Endothelial cell of umbilical vein (primary cell): ENCODE data around the gene KCNMA1. TPM values are rescaled to one million over a fixed set of nuclear protein-coding genes. Genes with fewer than 3 reads are reported as not detected.

Source experiments
- BruUV-seq: library from RNA; stranded (reverse); fragments of 400-500 nt; replicated peaks from 2 replicates; lab custom pipeline; 2021; lab: Mats Ljungman, UMichigan
- CTCF ChIA-PET: fragments of 300-600, 350-600 bp; sonication (Branson Sonifier 250); formaldehyde crosslinking; loops from one replicate; lab custom pipeline; 2021; ENCODE audit warnings: antibody characterized with exemption, inconsistent platforms; lab: Charles Lee
- POLR2A ChIA-PET: fragments of 300-600, 350-600 bp; sonication (Branson Sonifier 250); formaldehyde crosslinking; loops from one replicate; lab custom pipeline; 2021; ENCODE audit warnings: antibody characterized with exemption, inconsistent platforms; lab: Charles Lee
- DNase-seq: peaks from one replicate; pipeline ENCODE4 v3.0.0-alpha.2; 2011; ENCODE audit warnings: low read depth, low spot score
- FAIRE-seq: peaks from 2 replicates; lab custom pipeline; 2011; peaks lifted over from hg19 to GRCh38; lab: Jason Lieb, UNC
- H2AFZ ChIP-seq: 2 replicates; pipeline ENCODE4 v1.6.0; 2012; ENCODE audit warnings: low read depth, low read length, control low read depth, inconsistent platforms
- H3K27ac ChIP-seq: 2 replicates; pipeline ENCODE4 v1.5.1; 2011; ENCODE audit warnings: low read depth, mild to moderate bottlenecking, control low read depth, low read length, moderate library complexity; ENCODE audit not compliant: insufficient read depth
- H3K27me3 ChIP-seq, 2 experiments: 2 replicates each; pipeline versions ENCODE4 v1.6.0 to v1.6.1; 2011; ENCODE audit warnings: low read length in 2 of 2, mixed read lengths in 1 of 2; ENCODE audit not compliant: control insufficient read depth in 2 of 2, insufficient read depth in 2 of 2
- H3K36me3 ChIP-seq, 2 experiments: 2 replicates in 1 of 2; 3 replicates in 1 of 2; pipeline ENCODE4 v1.5.1; 2011; ENCODE audit warnings: low read length in 2 of 2, mild to moderate bottlenecking in 1 of 2, moderate library complexity in 1 of 2; ENCODE audit not compliant: control insufficient read depth in 2 of 2, insufficient read depth in 2 of 2; ENCODE audit errors: extremely low read depth in 1 of 2
- H3K4me1 ChIP-seq: 3 replicates; pipeline ENCODE4 v1.5.1; 2011; ENCODE audit warnings: mild to moderate bottlenecking, low read length; ENCODE audit not compliant: control insufficient read depth, insufficient read depth; ENCODE audit errors: extremely low read depth
- H3K4me2 ChIP-seq: 2 replicates; pipeline ENCODE4 v1.6.1; 2011; ENCODE audit warnings: low read length, control low read depth, mixed read lengths; ENCODE audit not compliant: insufficient read depth
- H3K4me3 ChIP-seq, 3 experiments: fragments of 200-600 bp in 1 of 3; sonication (generic), shearing (Covaris generic) in 1 of 3; replicated peaks in 1 of 3; 2 replicates each; pipeline ENCODE4 v1.5.1; 2011 to 2016; ENCODE audit warnings: control low read depth in 3 of 3, low read length in 3 of 3, mild to moderate bottlenecking in 2 of 3, inconsistent platforms in 1 of 3, low read depth in 1 of 3, moderate library complexity in 1 of 3; ENCODE audit not compliant: insufficient read depth in 1 of 3
- H3K79me2 ChIP-seq: 2 replicates; pipeline ENCODE4 v1.6.0; 2012; ENCODE audit warnings: low read length, inconsistent platforms; ENCODE audit not compliant: control insufficient read depth, insufficient read depth
- H3K9ac ChIP-seq: replicated peaks from 2 replicates; pipeline ENCODE3; 2011; ENCODE audit warnings: low read length, control low read depth; ENCODE audit not compliant: insufficient read depth; ENCODE audit errors: extremely low read depth
- H3K9me1 ChIP-seq: replicated peaks from 3 replicates; pipeline ENCODE4 v1.6.0; 2011; ENCODE audit warnings: mild to moderate bottlenecking, low read length; ENCODE audit not compliant: control insufficient read depth, insufficient read depth; ENCODE audit errors: extremely low read depth
- H3K9me3 ChIP-seq: replicated peaks from 2 replicates; pipeline ENCODE4 v1.5.1; 2012; ENCODE audit warnings: low read length, inconsistent platforms; ENCODE audit not compliant: control insufficient read depth, insufficient read depth
- H4K20me1 ChIP-seq: replicated peaks from 2 replicates; pipeline ENCODE3; 2011; ENCODE audit warnings: mild to moderate bottlenecking, low read length; ENCODE audit not compliant: control insufficient read depth, insufficient read depth; ENCODE audit errors: extremely low read depth
- CTCF ChIP-seq, 2 donors: IDR thresholded peaks; 1 replicate in 1 of 2; 2 replicates in 1 of 2; pipeline ENCODE4 v1.5.1; 2011; ENCODE audit warnings: low read length in 2 of 2, mild to moderate bottlenecking in 2 of 2, moderate library complexity in 2 of 2, control low read depth in 1 of 2, inconsistent platforms in 1 of 2, low read depth in 1 of 2; ENCODE audit not compliant: insufficient read depth in 1 of 2; ENCODE audit errors: extremely low read depth in 1 of 2
- EZH2 ChIP-seq: IDR thresholded peaks from 2 replicates; pipeline ENCODE4 v1.6.1; 2012; ENCODE audit warnings: borderline replicate concordance, low read depth, mild to moderate bottlenecking, moderate library complexity, low read length, inconsistent platforms; ENCODE audit not compliant: severe bottlenecking
- FOS ChIP-seq: IDR thresholded peaks from 2 replicates; pipeline ENCODE4 v1.6.1; 2011; ENCODE audit warnings: mild to moderate bottlenecking, low read length, moderate library complexity, borderline replicate concordance; ENCODE audit not compliant: insufficient read depth
- GATA2 ChIP-seq: IDR thresholded peaks from 2 replicates; pipeline ENCODE4 v1.7.0; 2011; ENCODE audit warnings: low read depth, mild to moderate bottlenecking, moderate library complexity, mixed read lengths, low read length; ENCODE audit not compliant: insufficient read length, insufficient read depth
- JUN ChIP-seq: IDR thresholded peaks from 2 replicates; pipeline ENCODE4 v1.6.1; 2011; ENCODE audit warnings: borderline replicate concordance, low read depth; ENCODE audit not compliant: insufficient read length, insufficient read depth
- MAX ChIP-seq: IDR thresholded peaks from 2 replicates; pipeline ENCODE4 v1.6.1; 2011; ENCODE audit not compliant: insufficient read depth, insufficient read length
- MYC ChIP-seq: IDR thresholded peaks from one replicate; pipeline ENCODE4 v1.6.1; 2011; ENCODE audit warnings: mild to moderate bottlenecking, low read depth, low read length
- POLR2A ChIP-seq: IDR thresholded peaks from 2 replicates; pipeline ENCODE4 v1.6.1; 2012; ENCODE audit warnings: low read depth, mild to moderate bottlenecking, control low read depth, low read length
- POLR2AphosphoS5 ChIP-seq: IDR thresholded peaks from 2 replicates; pipeline ENCODE4 v1.6.1; 2012; ENCODE audit warnings: low read depth, mild to moderate bottlenecking, control low read depth, low read length, moderate library complexity; ENCODE audit not compliant: insufficient read depth
- dilution Hi-C: fragments of 300-500 bp; cut with MboI; formaldehyde crosslinking; loops from one replicate; pipeline ENCODE4 v1.15.0; 2019; ENCODE audit warnings: low sequenced_read_pairs; ENCODE audit not compliant: extremely low pct_ligation_motif_present
- intact Hi-C: fragments of 100-400 bp; cut with micrococcal nuclease; formaldehyde crosslinking; loops from one replicate; pipeline ENCODE4 v1.10.0; 2022
- polyA plus RNA-seq, 4 experiments: library from polyadenylated mRNA; depleted of rRNA in 3 of 4; stranded (reverse) in 3 of 4; unstranded in 1 of 4; fragments of >200 nt; gene quantifications; 2 replicates each; pipeline versions ENCODE4 v1.2.1 to v1.2.3, GENCODE V29; 2011 to 2012; ENCODE audit warnings: missing spikeins in 1 of 4
- total RNA-seq: library from RNA; stranded (reverse); gene quantifications from 2 replicates; pipeline ENCODE4 v1.2.3, GENCODE V29; 2021

KCNMA1 gene
- total and polyA plus RNA-seq, 2 donors (not counting 3 experiments of a cell fraction or from before 2014, with no cell fraction given): 0.10 to 0.82 TPM

GRCh38 chr10:77497748-77498147 lies 139.9 kb downstream of the KCNMA1 start:
- H3K79me2 ChIP-seq: no peaks in the 10 kb centered on the region
- DNase-seq: no peak
- POLR2A ChIA-PET: no interaction called here
- no peak for TF ChIP-seq CTCF (IDR thresholded peaks at IDR 0.05; ENCODE audit: extremely low read depth in 1 of 2, insufficient read depth in 1 of 2, low read depth in 1 of 2, low read length in 2 of 2)
- TF ChIP-seq MYC: no peak
- no peak for TF ChIP-seq EZH2
- no peak for TF ChIP-seq POLR2A
- TF ChIP-seq GATA2: no peak
- no peak for TF ChIP-seq JUN
- no peak for TF ChIP-seq POLR2AphosphoS5
- TF ChIP-seq MAX: no peak
- TF ChIP-seq FOS: no peak
- CTCF ChIA-PET: interaction anchor here (0.8 to 1.9 kb wide), 2 partner anchors 11 to 17 kb away, joined by 3 to 6 read pairs; no protein-coding TSS in a partner anchor
- H4K20me1 ChIP-seq: no peaks in the 10 kb centered on the region
- FAIRE-seq: no peak
- no peaks in the 10 kb centered on the region for H3K4me1 ChIP-seq
- no peaks in the 10 kb centered on the region for H3K9me1 ChIP-seq
- no peak overlapping the region for H3K4me2 ChIP-seq
- H3K4me3 ChIP-seq: no peak overlapping the region
- dilution Hi-C loops (no loop called here), intact Hi-C loops (no loop called here)
- H3K9ac ChIP-seq: no peak overlapping the region
- H3K9me3 ChIP-seq: no peaks in the 10 kb centered on the region
- H3K27ac ChIP-seq: no peak overlapping the region
- peaks cover 0 to 2% of the 10 kb centered on the region in 2 experiments for H3K27me3 ChIP-seq
- H3K36me3 ChIP-seq: no peaks in the 10 kb centered on the region
- H2AFZ ChIP-seq: no peak overlapping the region
- no TSS peak for BruUV-seq
